ENCODE data around the gene NIP7.
"Not testable (repeated sequence)": the region's sequence is repeated elsewhere in the genome, so short reads cannot be mapped to it uniquely, and the experiment has no call there.

Gene NIP7

DNA sequence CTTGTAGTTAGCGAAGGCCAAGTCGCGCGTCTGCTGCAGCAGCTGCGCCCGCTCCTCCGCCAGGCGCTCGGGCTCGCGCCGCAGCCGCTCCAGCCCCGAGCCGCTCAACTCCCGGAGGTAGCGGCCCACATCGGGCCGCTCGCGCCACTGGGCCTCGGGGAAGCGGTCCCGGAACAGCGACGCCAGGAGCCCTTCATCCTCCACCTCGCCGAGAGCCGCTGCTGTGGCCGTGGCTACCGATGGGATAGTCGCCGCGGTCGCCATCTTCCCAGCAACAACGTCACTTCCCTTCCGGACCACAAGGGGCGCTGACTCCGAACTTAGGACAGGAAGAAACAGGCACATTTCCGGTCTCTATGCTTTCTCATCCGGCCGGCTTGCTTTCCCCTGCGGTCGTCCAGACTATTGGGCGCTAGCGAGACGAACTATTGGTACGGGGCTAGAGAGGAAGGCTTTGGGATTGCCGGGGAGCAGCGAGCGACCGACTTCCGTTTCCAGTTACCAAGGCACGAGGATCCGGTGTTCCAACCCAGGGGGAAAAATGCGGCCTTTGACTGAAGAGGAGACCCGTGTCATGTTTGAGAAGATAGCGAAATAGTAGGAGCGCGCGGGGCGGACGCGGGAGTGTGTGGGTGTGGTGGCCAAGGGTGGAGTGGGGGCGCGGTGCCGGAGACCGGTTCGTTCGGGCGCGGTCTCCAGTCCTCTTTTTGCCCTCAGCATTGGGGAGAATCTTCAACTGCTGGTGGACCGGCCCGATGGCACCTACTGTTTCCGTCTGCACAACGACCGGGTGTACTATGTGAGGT, at the start of gene NIP7, which contains the start of gene COG8:
TSS of gene NIP7 (plus strand) at position 484 of the 806 bp plus-strand sequence. CDS start at position 542, 58 bp downstream.
TSS of gene COG8 (minus strand) at position 276 of the 806 bp plus-strand sequence. CDS start at position 264, 12 bp downstream.
- peak; percentile 94 for DNase-seq

DNA sequence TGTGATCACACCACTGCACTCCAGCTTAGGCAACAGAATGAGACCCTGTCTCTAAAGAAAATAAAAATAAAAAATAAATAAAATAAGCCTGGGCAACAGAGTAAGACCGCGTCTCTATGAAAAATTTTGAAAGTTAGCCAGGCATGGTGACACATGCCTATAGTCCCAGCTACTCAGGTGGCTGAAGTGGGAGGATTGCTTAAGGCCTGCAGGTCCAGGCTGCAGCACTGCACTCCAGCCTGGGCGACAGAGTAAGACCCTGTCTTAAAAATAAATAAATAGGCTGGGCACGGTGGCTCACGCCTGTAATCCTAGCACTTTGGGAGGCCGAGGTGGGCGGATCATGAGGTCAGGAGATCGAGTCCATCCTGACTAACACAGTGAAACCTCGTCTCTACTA, 47.9 kb upstream of the NIP7 start:
- not testable (repeated sequence) for DNase-seq

- DNase-seq: no peak
These were observed 46.2 kb upstream of the NIP7 start for GRCh38 chr16:69293401-69293800.

GRCh38 chr16:69294051-69294450, 45.5 kb upstream of the NIP7 start:
- DNase-seq: no peak

DNA sequence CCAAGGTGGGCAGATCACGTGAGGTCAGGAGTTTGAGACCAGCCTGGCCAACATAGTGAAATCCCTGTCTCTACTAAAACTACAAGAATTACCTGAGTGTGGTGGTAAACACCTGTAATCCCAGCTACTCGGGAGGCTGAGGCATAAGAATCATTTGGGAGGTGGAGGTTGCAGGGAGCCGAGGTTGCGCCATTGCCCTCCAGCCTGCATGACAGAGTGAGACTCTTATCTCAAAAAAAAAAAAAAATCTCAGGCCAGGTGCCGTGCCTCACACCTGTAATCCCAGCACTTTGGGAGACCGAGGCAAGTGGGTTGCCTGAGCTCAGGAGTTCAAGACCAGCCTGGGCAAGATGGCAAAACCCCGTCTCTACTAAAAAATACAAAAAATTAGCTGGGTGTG, 42.8 kb upstream of the NIP7 start:
- DNase-seq: not testable (repeated sequence)

- DNase-seq: no peak
These were observed 41.3 kb upstream of the NIP7 start for GRCh38 chr16:69298261-69298660.

- DNase-seq: no peak
These were observed 38.4 kb upstream of the NIP7 start for GRCh38 chr16:69301187-69301586.

- DNase-seq: no peak
These were observed 37.7 kb upstream of the NIP7 start for GRCh38 chr16:69301861-69302260.

DNA sequence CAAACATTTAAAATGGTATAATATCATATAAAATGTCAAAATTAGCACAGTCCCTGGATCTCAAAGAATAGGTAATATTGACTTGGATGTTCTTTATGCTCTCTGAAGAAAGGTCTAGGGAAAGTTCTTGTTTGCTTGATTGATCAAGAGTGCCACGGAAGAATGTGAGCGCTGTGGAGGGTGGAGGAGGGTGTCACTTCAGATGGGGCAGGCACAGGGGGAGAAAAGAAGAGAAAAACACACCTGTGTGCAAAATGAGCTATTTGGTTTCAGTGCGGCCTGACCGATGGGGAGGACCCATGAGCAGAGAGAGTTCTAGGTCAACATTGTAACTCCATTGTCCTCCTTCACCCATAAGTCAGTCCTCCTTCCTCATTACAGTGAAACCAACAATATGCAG, 37.3 kb upstream of the NIP7 start:
- no peak for DNase-seq

- no peak for DNase-seq
These were observed 33.5 kb upstream of the NIP7 start for GRCh38 chr16:69306031-69306430.

- DNase-seq: no peak
These were observed 32.5 kb upstream of the NIP7 start for GRCh38 chr16:69307091-69307490.

- no peak for DNase-seq
These were observed 31.7 kb upstream of the NIP7 start for GRCh38 chr16:69307856-69308255.

DNA sequence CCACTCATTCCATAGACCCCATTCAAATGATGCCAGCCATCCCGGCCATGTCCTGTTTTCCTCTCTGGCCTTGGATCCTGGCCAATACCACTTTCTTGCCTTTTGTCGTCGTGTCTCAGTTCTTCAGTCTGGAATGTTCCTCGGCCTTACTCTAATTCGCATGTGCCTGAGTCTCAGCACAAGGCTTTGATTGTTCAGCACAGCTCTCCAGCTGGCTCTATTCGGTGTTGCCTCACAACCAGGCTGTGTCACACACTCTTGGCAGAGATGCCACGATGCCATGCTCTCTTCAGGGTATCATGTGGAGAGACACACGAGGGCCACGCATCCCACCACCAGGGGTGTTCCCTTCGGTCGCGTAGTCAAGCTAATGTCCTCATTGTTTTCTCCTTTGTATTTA, 30.3 kb upstream of the NIP7 start:
- DNase-seq: no peak

DNA sequence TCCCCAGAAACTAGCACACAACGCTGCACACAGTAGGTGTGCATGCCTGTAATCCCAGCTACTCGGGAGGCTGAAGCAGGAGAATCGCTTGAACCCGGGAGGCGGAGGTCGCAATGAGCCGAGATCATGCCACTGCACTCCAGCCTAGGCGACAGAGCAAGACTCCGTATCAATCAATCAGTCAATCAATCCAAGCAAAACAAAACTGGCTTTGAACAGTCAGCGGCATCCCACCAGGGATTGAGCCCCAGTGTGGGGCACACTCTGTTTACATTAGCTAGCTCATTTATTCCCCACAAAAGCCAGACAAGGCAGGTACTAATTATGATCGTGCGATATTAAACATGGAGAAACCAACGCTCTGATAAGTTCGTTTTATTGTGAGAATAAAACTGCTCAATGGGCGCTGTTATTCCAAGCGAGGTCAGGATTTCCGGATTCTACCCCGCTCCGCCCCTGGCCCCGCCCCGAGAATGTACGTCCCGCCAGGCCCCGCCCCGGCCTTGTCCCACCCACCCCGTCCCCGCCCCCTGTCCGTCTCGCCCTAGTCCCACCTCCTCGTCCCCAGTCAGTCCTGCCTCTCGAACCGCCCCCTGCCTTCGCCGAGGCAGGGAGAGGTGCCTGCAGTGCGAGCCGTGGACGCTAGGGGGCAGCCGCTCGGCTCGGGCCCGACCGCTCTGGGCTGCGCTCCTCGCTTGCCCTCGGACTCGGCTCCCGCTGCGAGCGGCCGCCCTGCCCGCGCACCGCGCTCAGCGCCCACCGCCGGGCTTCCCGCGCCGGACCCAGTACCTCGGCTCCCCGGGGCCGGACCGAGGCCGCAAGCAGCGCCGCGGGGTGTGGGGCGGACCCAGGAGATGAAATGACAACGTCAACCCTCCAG, 28.7 kb upstream of the NIP7 start, which contains the start of gene VPS4A:
TSS of gene VPS4A (plus strand) at position 698 of the 880 bp plus-strand sequence. CDS start at position 860, 162 bp downstream.
- peak; percentile 81 for DNase-seq

- DNase-seq: no peak
These were observed 27.8 kb upstream of the NIP7 start for GRCh38 chr16:69311533-69312387.

GRCh38 chr16:69313469-69313868, 26.1 kb upstream of the NIP7 start:
- no peak for DNase-seq

DNA sequence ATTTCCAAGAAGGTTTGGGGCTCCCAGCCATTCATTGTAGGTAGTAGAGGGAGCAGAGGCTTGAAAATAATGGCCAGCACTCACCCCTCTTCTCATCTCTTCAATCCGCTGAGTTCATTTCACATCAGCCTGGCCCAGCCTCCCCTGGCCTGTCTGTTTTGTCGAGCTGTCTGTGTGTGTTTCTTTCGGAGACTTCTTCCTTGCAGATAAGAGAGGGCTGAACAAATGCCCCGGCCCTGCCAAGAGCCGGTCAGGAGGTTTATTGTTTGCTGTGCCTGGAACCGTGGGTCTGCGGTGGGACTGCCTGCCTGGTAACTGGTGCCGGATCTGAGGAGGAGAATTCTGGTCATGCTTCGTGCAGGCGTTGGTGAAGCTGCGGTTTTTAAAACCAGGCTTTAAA, 25.0 kb upstream of the NIP7 start:
- no peak for DNase-seq

- no peak for DNase-seq
These were observed 23.9 kb upstream of the NIP7 start for GRCh38 chr16:69315486-69316311.

- DNase-seq: no peak
These were observed 23.0 kb upstream of the NIP7 start for GRCh38 chr16:69316595-69317034.

DNA sequence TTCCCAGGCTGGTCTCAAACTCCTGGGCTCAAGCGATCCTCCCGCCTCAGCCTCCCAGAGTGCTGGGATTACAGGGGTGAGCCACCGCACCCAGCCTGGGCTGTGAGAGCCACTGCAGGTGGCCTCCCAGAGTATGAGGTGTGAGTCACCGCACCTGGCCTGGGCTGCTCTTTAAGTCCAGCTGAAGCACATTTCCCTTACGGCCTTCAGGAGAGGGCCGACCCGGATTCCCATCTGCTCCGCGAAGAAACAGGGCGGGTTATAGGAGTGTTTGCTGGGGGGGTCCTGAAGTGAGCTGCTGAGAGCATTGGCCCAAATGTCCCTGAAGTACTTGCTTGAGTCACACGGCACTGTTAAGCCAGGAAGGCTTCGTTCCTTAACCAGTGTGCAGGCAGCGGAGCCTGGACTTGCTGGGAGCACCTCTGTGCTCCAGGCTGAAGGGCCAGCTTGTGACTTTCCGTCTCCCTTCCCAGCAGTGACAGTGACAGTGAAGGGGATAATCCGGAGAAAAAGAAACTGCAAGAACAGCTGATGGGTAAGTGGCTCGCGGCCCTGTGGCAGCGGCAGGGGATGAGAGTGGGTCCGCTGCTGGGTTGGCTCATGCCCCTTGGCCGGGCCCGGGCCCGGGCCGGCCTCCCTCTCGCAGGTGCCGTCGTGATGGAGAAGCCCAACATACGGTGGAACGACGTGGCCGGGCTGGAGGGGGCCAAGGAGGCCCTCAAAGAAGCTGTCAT, 21.2 kb upstream of the NIP7 start:
- DNase-seq: no peak

GRCh38 chr16:69318911-69319289, 20.7 kb upstream of the NIP7 start:
- no peak for DNase-seq

Measured in NCI-H1105 treated with DMSO at 0.1 percent for 48 hours (cell line).